Breast epithelium (tissue), 3 donors: ENCODE data around the gene EDDM13.

Source experiments
- CTCF ChIP-seq, 3 donors: fragments of 450-650 bp; IDR thresholded peaks; one replicate each; pipeline ENCODE4 v1.5.1; 2016 to 2017; ENCODE audit warnings: antibody characterized with exemption in 3 of 3, mild to moderate bottlenecking in 3 of 3, moderate library complexity in 3 of 3
- POLR2A ChIP-seq: fragments of 450-650 bp; IDR thresholded peaks from one replicate; pipeline ENCODE4 v1.6.1; 2016; ENCODE audit warnings: antibody characterized with exemption, mild to moderate bottlenecking, moderate library complexity

GRCh38 chr19:56282809-56283208 lies 10.3 kb downstream of the EDDM13 start:
- TF ChIP-seq POLR2A (no peak), CTCF (IDR thresholded peaks at IDR 0.05) (no peak)
